Measurements from ENCODE around the gene NFIB.

Gene NFIB

DNA sequence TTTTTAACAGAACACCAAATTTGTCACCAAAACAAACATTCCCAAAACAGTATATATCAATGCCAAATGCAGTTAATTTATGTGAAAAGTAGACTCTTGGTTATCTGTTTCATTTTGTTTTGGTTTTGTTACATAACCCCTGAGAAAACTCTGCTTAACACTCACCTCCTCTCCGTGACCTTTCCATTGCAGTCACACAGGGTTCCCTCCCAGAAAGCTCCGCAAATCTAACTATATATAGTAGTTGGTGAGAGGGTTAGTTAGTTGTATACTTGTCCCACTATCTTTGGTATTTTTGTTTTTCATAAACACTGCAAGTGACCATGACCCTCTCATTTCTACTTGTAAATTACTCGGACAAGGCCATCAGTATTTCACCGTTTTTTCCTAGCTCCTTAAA, 25.5 kb downstream of the NFIB start:
- no peak overlapping the region for H3K4me3 ChIP-seq (replicated peaks; ENCODE audit: low read depth, low read length)
- DNase-seq (ENCODE audit: low read depth), result no peak
- TF ChIP-seq, protein P1, sequence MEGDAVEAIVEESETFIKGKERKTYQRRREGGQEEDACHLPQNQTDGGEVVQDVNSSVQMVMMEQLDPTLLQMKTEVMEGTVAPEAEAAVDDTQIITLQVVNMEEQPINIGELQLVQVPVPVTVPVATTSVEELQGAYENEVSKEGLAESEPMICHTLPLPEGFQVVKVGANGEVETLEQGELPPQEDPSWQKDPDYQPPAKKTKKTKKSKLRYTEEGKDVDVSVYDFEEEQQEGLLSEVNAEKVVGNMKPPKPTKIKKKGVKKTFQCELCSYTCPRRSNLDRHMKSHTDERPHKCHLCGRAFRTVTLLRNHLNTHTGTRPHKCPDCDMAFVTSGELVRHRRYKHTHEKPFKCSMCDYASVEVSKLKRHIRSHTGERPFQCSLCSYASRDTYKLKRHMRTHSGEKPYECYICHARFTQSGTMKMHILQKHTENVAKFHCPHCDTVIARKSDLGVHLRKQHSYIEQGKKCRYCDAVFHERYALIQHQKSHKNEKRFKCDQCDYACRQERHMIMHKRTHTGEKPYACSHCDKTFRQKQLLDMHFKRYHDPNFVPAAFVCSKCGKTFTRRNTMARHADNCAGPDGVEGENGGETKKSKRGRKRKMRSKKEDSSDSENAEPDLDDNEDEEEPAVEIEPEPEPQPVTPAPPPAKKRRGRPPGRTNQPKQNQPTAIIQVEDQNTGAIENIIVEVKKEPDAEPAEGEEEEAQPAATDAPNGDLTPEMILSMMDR (IDR thresholded peaks at IDR 0.05; ENCODE audit: low read length, missing control alignments), result no peak

DNA sequence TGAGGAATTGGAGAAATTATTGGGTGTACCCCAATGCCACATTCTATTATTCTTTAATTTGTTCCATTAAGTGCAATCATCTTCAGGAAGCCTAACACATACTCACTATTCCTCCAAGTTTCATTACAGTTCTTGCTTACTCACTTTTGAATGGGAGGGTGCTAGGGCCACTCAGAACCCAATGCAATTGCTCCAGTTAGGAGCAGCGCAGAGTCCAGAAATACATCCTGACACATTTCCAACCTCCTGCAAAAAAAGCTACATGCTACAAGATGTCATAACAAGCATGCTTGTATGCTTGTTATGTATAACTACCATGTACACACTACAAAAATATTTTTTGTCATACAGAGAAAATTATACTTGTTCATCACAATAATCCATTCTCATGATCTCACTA, 27.8 kb downstream of the NFIB start:
- no peak overlapping the region for H3K4me3 ChIP-seq (replicated peaks; ENCODE audit: low read depth, low read length)
- TF ChIP-seq, protein P1 (IDR thresholded peaks at IDR 0.05; ENCODE audit: low read length, missing control alignments), result no peak

DNA sequence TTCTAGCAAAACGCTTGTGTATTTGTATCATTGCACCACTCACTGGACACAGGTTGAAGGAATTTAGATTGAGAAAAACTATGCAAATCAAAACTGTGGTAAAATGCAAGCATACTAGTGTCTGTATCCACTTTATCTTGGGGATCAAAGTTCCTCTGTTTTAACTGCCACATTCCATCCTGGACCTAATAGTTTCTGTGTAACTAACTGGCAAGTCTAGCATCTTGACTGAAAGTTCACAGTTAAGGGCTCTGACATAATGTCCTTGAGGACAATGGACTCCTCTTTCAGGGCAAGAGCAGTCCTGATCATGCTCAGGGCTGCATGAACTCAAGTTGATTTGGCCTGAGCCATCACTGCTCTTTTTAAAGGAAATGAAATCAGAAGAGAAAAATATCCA, 30.7 kb downstream of the NFIB start:
- DNase-seq (ENCODE audit: low read depth), result no peak
- no peak overlapping the region for H3K4me3 ChIP-seq (replicated peaks; ENCODE audit: low read depth, low read length)
- TF ChIP-seq, protein P1 (IDR thresholded peaks at IDR 0.05; ENCODE audit: low read length, missing control alignments), result no peak

More for the DNA sequence above, 27.8 kb downstream of the NFIB start:
- no peak for DNase-seq (ENCODE audit: low read depth)

DNA sequence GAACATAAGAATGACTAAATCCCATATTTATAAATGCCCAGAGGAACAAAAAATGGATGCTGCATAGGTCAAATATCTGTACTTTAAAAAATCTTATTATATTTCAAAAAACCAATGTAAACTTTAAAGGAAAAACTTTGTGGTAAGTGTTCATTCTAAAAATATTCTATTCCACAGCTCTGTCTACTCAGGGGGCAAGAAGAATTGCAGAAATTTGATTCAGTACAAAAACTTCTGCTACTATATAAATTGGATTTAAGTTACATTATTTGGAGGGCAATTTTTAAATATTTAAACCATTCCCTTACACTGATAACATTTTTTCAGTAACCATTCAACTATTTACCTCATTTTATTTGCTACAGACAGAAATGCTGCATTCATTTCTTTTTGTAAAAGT, 32.1 kb downstream of the NFIB start:
- TF ChIP-seq, protein P1 (IDR thresholded peaks at IDR 0.05; ENCODE audit: low read length, missing control alignments), result no peak
- H3K4me3 ChIP-seq (replicated peaks; ENCODE audit: low read depth, low read length), result no peak overlapping the region
- no peak for DNase-seq (ENCODE audit: low read depth)

DNA sequence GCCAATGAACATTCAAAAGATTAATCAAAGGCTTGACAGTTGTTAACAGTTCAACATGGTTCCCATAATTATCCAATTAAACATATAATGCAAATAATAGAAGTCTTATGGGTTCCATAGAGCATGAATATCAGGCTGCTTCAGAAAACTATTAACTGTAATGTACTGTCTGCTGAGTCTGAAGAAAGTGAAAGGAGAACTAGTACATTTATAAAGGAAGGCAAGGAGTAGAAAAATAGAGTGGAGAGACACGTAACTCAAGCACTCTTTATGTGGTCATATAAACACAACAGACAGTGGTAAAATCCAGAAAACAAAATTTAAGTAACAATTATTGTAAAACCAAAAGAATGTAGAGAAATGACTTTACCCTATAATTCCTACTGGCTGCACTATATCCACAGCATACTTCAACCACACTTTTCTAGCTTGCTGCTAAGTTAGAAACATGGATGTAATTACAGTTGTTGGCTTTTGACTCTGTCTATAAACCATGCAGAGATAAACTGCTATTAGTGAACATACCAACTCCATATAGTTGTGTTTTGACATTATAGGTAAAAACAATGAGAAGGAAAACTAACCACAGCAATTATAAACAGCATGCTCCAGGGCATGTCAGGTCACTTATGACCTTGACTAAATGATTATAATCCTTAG, 32.7 kb downstream of the NFIB start:
- no peak for DNase-seq (ENCODE audit: low read depth)
- TF ChIP-seq, protein P1 (IDR thresholded peaks at IDR 0.05; ENCODE audit: low read length, missing control alignments), result no peak
- H3K4me3 ChIP-seq (replicated peaks; ENCODE audit: low read depth, low read length), result no peak overlapping the region

DNA sequence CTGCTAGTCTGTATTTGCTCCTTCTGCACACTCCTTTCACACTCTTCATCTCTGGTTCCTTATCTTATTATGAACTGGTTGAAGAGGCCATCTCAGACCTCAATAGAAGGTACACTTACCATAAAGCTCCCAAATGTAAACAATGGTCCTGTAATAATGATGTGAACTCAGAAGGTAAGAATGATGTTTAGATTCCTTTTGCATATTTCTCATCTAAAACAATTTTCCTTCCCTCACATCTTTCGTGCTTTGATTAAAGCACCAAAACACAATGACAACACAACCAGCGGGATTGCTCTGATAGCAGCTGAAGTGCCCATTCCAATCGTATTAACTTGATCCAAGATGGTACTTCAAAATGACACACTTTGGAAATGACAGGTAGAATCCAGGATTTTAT, 34.3 kb downstream of the NFIB start:
- TF ChIP-seq, protein P1 (IDR thresholded peaks at IDR 0.05; ENCODE audit: low read length, missing control alignments), result no peak
- H3K4me3 ChIP-seq (replicated peaks; ENCODE audit: low read depth, low read length), result no peak overlapping the region
- DNase-seq (ENCODE audit: low read depth), result no peak

DNA sequence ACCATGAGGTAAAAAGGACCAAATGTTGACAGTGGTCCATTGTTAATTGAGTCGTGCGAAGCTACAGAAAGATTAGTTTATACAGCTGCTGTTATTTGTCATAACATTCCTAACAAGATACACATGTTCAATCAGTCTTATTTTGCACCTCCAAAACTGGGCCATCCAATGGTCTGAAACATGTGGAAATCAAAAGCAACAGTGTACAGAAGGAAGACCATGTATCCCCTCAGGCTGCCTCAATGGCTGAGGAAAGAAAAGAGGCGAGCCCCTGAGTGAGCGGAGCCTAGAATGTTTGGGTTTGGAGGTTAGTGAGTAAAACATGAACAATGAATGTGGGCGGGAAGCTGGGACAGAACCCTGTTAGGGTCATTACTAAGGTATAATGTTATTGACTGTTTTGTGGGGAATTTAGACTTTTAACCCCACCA, 35.6 kb downstream of the NFIB start:
- H3K4me3 ChIP-seq (replicated peaks; ENCODE audit: low read depth, low read length), result no peak overlapping the region
- TF ChIP-seq, protein P1 (IDR thresholded peaks at IDR 0.05; ENCODE audit: low read length, missing control alignments), result no peak
- DNase-seq (ENCODE audit: low read depth), result peak; percentile 53
